PC-9 (cell line): ENCODE results near the gene PPP1R9B. TPM values are rescaled to one million over a fixed set of nuclear protein-coding genes. Genes with fewer than 3 reads are reported as not detected.
A peak's percentile ranks its signal among the peaks of the same experiment; 100 is the strongest.

Experiments
- BruUV-seq: library from RNA; stranded (reverse); fragments of 400-500 nt; replicated peaks from 2 replicates; lab custom pipeline; 2021; lab: Mats Ljungman, UMichigan
- CTCF ChIA-PET: fragments of 300-600 bp; sonication (Branson Sonifier 250); formaldehyde crosslinking; loops from one replicate; lab custom pipeline; 2022; ENCODE audit warnings: antibody characterized with exemption; lab: Charles Lee
- POLR2A ChIA-PET: fragments of 300-600 bp; sonication (Branson Sonifier 250); formaldehyde crosslinking; loops from one replicate; lab custom pipeline; 2022; ENCODE audit warnings: antibody characterized with exemption; ENCODE audit not compliant: unreplicated experiment; lab: Charles Lee
- DNase-seq, 2 experiments: peaks; one replicate each; pipeline versions ENCODE4 v3.0.0 to v3.0.0-alpha.2; 2015 to 2022; ENCODE audit warnings: mixed read lengths in 1 of 2
- H2AFZ ChIP-seq: fragments of 200-600 bp; sonication (generic); 2 replicates; pipeline ENCODE4 v1.8.1; 2017; ENCODE audit warnings: antibody characterized with exemption
- H3F3A ChIP-seq: fragments of 200-600 bp; sonication (generic); 2 replicates; pipeline ENCODE4 v1.8.1; 2017; ENCODE audit warnings: antibody characterized with exemption, mild to moderate bottlenecking, low read depth; ENCODE audit not compliant: insufficient read depth
- H3K27ac ChIP-seq: fragments of 200-600 bp; sonication (generic); 2 replicates; pipeline ENCODE4 v1.6.1; 2016; ENCODE audit warnings: mixed run types
- H3K27me3 ChIP-seq: fragments of 200-600 bp; sonication (generic); 2 replicates; pipeline ENCODE4 v1.6.1; 2016; ENCODE audit warnings: low read depth, mixed run types; ENCODE audit not compliant: insufficient read depth
- H3K36me3 ChIP-seq: fragments of 200-600 bp; sonication (generic); 2 replicates; pipeline ENCODE4 v1.6.1; 2016; ENCODE audit warnings: low read depth, mixed run types
- H3K4me1 ChIP-seq: fragments of 200-600 bp; sonication (generic); replicated peaks from 2 replicates; pipeline ENCODE4 v1.6.1; 2016; ENCODE audit warnings: mixed run types; ENCODE audit not compliant: insufficient read depth
- H3K4me2 ChIP-seq: fragments of 200-600 bp; sonication (generic); 2 replicates; pipeline ENCODE4 v1.6.1; 2017; ENCODE audit warnings: mixed run types
- H3K4me3 ChIP-seq: fragments of 200-600 bp; sonication (generic); 2 replicates; pipeline ENCODE4 v1.6.1; 2016; ENCODE audit warnings: mixed run types
- H3K79me2 ChIP-seq: fragments of 200-600 bp; sonication (generic); 2 replicates; pipeline ENCODE4 v1.6.1; 2017; ENCODE audit warnings: low read depth, mixed run types
- H3K9me2 ChIP-seq: fragments of 200-600 bp; sonication (generic); 2 replicates; pipeline ENCODE4 v1.8.1; 2017; ENCODE audit warnings: mild to moderate bottlenecking; ENCODE audit not compliant: insufficient read depth
- H3K9me3 ChIP-seq: fragments of 200-600 bp; sonication (generic); 2 replicates; pipeline ENCODE4 v1.8.1; 2016; ENCODE audit warnings: low read depth; ENCODE audit not compliant: insufficient read depth
- H4K20me1 ChIP-seq: fragments of 200-600 bp; sonication (generic); 2 replicates; pipeline ENCODE4 v1.8.1; 2017; ENCODE audit not compliant: insufficient read depth
- CTCF ChIP-seq: fragments of 200-600 bp; sonication (generic); conservative IDR thresholded peaks from 2 replicates; pipeline ENCODE4 v1.6.1; 2017; ENCODE audit warnings: mixed run types, antibody characterized with exemption, mild to moderate bottlenecking, moderate library complexity
- EZH2 ChIP-seq: fragments of 200-600 bp; sonication (generic); IDR thresholded peaks from 2 replicates; pipeline ENCODE4 v1.8.0; 2017; ENCODE audit warnings: antibody characterized with exemption, low read depth
- intact Hi-C: fragments of 100-400 bp; cut with micrococcal nuclease; formaldehyde crosslinking; loops from one replicate; pipeline ENCODE4 v1.10.0; 2022; ENCODE audit not compliant: unreplicated experiment
- total RNA-seq: library from RNA; stranded (reverse); gene quantifications from 2 replicates; pipeline ENCODE4 v1.2.3, GENCODE V29; 2021

The PPP1R9B gene
- total RNA-seq, 1 experiment from 2014 or later: 35.8 TPM

DNA sequence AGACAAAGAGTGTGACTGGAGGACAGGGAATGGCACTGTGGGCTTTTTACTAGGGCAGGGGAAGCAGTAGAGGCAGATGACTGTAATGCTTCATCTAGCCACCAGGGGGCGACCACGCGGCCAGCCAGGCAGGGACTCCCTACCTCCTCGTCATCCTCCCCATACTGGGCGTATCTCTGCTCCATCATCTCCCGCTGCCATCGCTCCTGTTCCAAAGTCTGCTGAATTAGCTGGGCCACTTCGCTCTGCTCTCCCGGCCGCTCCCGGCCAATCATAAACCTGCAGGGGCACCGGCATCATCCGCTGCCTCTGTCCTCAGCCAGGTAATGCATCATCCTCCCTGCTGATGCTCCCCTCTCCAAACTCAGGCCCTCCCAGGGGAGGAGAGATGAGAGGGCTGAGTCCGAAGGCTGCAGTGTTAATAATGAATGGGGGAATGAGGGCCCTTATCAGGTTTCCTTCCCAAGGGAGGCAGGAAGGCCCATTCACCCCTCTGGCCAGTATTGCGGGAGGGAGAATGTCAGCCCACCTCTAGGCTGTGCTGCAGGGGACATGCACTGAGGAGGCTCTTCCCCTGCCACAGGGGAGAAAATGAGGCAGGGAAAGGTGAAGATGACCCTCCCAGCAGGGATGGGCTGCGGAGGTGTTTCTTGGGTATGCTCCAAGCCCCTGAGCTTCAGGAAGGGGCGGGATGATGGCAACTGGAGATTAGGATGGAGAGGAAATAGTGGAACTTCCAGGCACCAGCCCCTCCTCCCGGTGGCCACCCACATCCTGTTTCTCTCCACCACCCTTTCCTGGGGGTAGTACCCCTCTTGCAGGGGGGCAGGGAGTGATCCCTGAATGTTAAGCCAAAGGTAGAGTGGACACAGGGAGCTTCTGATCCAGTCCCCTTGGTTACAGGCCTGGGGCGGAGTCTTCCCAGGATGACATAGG lies 10.3 kb downstream of the PPP1R9B start:
- Histone ChIP-seq H3K79me2 (peaks cover 3% of the 10 kb centered on the region), H3F3A (peaks cover 6% of the 10 kb centered on the region), H3K9me3 (no peaks in the 10 kb centered on the region), H2AFZ (no peak overlapping the region), H3K4me3 (no peak overlapping the region), H3K36me3 (peaks cover 41% of the 10 kb centered on the region), H3K27me3 (no peaks in the 10 kb centered on the region), H3K27ac (no peak overlapping the region), H3K4me2 (no peak overlapping the region), H3K4me1 (peaks cover 14% of the 10 kb centered on the region), H4K20me1 (peaks cover 31% of the 10 kb centered on the region), H3K9me2 (no peaks in the 10 kb centered on the region)
- BruUV-seq: no TSS peak
- CTCF ChIA-PET: interaction anchor here (0.8 kb wide), 1 partner anchor 10 kb away, joined by 8 read pairs; no protein-coding TSS in a partner anchor
- TF ChIP-seq EZH2 (no peak), CTCF (peak; percentile 97)
- intact Hi-C loops: loop anchor here (2.0 kb wide), 1 partner anchor 21 kb away; no protein-coding TSS in a partner anchor
- peak in 1 of 2 experiments; percentile 62 for DNase-seq
- POLR2A ChIA-PET: interaction anchor here (0.6 to 0.7 kb wide), 2 partner anchors 274 to 804 kb away, joined by 3 to 4 read pairs; no protein-coding TSS in a partner anchor

DNA sequence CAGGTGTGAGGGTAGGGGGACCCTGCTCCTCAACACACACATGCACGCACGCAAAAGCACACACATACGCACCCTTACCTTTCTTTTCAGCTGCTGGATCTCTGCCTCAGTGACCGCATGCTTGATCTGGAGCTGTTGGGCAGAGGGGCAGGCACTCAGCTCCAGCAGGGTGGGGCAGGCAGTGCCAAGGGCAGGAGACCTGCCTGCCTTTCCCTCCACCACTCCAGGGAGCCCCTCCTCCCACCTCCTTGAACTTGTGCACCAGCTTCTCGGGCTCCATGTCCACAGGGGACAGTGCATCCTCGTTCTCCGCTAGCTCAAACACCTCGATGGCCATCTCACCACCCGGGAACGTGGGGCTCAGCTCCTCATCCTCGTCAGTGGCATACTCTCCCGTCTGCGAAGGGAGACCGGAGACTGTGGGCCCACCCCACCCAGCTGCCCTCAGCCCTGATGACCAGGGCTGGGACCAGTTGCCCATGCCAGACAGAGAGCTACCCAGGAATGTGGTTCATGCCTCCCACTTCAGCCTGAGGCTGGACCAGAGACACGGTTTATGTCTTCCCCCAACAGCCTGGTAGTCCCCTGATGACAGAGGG lies 11.2 kb downstream of the PPP1R9B start:
- H3K4me2 ChIP-seq: no peak overlapping the region
- peaks cover 5% of the 10 kb centered on the region for H3K4me1 ChIP-seq
- CTCF ChIA-PET: interaction anchor here (0.7 kb wide), 1 partner anchor 21 kb away, joined by 3 read pairs; no protein-coding TSS in a partner anchor
- intact Hi-C loops: no loop called here
- H3K9me2 ChIP-seq: no peaks in the 10 kb centered on the region
- no peak for TF ChIP-seq EZH2
- no peak for TF ChIP-seq CTCF
- no peak for DNase-seq
- no peaks in the 10 kb centered on the region for H3K9me3 ChIP-seq
- peaks cover 37% of the 10 kb centered on the region for H3K36me3 ChIP-seq
- POLR2A ChIA-PET: interaction anchor here (0.6 kb wide), 1 partner anchor 9 kb away, joined by 4 read pairs; no protein-coding TSS in a partner anchor
- no peaks in the 10 kb centered on the region for H3K27me3 ChIP-seq
- H3F3A ChIP-seq: peaks cover 3% of the 10 kb centered on the region
- H3K79me2 ChIP-seq: no peaks in the 10 kb centered on the region; the same call in 1 of the 2 replicates
- no TSS peak for BruUV-seq
- H3K27ac ChIP-seq: no peak overlapping the region
- peaks cover 22% of the 10 kb centered on the region for H4K20me1 ChIP-seq
- H3K4me3 ChIP-seq: no peak overlapping the region
- H2AFZ ChIP-seq: no peak overlapping the region

GRCh38 chr17:50137042-50137441 lies 13.4 kb downstream of the PPP1R9B start:
- Histone ChIP-seq H3F3A (peaks cover 20% of the 10 kb centered on the region), H3K9me2 (no peaks in the 10 kb centered on the region), H3K27ac (no peak overlapping the region), H4K20me1 (peaks cover 13% of the 10 kb centered on the region), H3K79me2 (no peaks in the 10 kb centered on the region), H3K27me3 (no peaks in the 10 kb centered on the region), H3K4me2 (no peak overlapping the region), H3K36me3 (peaks cover 25% of the 10 kb centered on the region), H3K4me1 (peaks cover 9% of the 10 kb centered on the region; the same call in 1 of the 2 replicates), H3K4me3 (no peak overlapping the region), H2AFZ (no peak overlapping the region), H3K9me3 (no peaks in the 10 kb centered on the region)
- intact Hi-C loops: no loop called here
- CTCF ChIA-PET: interaction anchor here (0.6 kb wide), 1 partner anchor 136 kb away, joined by 3 read pairs; no protein-coding TSS in a partner anchor
- DNase-seq: no peak
- TF ChIP-seq CTCF (no peak), EZH2 (no peak)
- POLR2A ChIA-PET: no interaction called here
- BruUV-seq: no TSS peak
